A549 treated with CpdA at 1 μM for 4 hours (cell line): Measurements from ENCODE around the gene FBXW11. TPM values are rescaled to one million over a fixed set of nuclear protein-coding genes. Genes with fewer than 3 reads are reported as not detected.

Experiments used
- total RNA-seq: library from RNA; stranded (reverse); fragments of 200-300 nt; extraction: Qiagen RNA extraction; gene quantifications from 5 replicates; pipeline ENCODE4 v1.2.3, GENCODE V29; 2022; ENCODE audit warnings: low read depth

The FBXW11 gene
- 33.8 to 44.9 TPM (median 40.4 TPM) in 5 replicates for total RNA-seq

GRCh38 chr5:172006321-172007174 lies at the start of gene FBXW11:
FBXW11 (minus strand) TSS chr5:172006638; CDS start chr5:172006502, 136 bp downstream.

Other genes starting within 250 kb of the FBXW11 start
- not detected in 5 replicates for gene SMIM23, start 220.8 kb downstream of the FBXW11 start, total RNA-seq
- 20.6 to 26.0 TPM (median 22.0 TPM) in 5 replicates for gene STK10, start 181.6 kb upstream of the FBXW11 start, total RNA-seq
- not detected in 5 replicates for gene EFCAB9, start 187.5 kb upstream of the FBXW11 start, total RNA-seq